Aortic smooth muscle cell (primary cell): ENCODE measurements around the gene INPP5F. TPM values are rescaled to one million over a fixed set of nuclear protein-coding genes. Genes with fewer than 3 reads are reported as not detected.

Source experiments
- total RNA-seq: library from RNA; depleted of rRNA; stranded (reverse); fragments of >200 nt; gene quantifications from 2 replicates; pipeline ENCODE4 v1.2.3, GENCODE V29; 2014

The INPP5F gene
- 16.0 and 17.7 TPM in 2 replicates for total RNA-seq

DNA sequence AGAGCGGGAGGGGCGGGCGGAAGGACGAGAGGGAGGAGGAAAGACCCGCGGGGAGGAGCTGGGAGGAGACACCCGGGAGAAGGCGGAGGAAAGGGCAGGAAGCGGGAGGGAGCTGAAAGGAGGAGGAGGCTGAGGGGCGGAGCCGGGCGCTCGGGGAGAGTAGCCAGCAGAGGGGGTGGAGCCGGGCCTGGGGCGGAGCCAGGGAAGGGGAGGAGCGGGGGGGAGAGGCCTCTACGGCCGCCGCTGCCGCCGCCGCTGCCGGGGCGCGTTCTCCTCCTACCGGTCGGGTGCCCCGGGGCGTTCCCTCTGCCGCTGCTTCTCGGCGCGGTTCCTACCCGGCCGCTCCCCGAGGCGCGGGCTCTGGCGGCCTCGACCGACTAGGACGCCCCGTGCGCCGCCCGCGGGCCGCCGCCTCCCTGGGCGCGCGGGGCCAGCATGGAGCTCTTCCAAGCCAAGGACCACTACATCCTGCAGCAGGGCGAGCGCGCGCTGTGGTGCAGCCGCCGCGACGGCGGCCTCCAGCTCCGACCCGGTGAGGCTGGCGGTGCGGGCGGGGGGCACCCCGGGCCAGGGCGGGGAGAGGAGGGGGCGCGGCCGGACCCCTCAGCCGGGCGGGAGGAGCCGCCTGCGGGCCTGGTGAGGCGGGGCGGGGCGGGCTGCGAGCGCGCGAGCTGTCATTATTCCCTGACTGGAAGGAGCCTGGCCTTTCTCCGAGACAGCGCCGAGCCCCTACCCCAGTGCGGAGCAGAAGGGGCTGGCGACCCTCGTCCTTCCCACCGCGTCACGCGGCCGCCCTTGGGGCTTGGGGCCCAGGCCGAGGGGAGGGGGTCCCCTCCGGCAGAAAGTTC, at the start of gene INPP5F:
INPP5F (plus strand) TSS at position 223 of the 848 bp plus-strand sequence; CDS start at position 436, 213 bp downstream.

GRCh38 chr10:119872610-119872859, 146.7 kb downstream of the INPP5F start, which contains the start of gene MCMBP:
Gene MCMBP (minus strand): TSS chr10:119872843. CDS start chr10:119872584, 259 bp downstream.

Other genes with a start within 250 kb of the INPP5F start
- 34.9 and 46.2 TPM in 2 replicates for gene RGS10, start 183.3 kb upstream of the INPP5F start, total RNA-seq
- 16.9 and 35.8 TPM in 2 replicates for gene TIAL1, start 129.1 kb upstream of the INPP5F start, total RNA-seq
- gene BAG3, start 74.7 kb upstream of the INPP5F start, total RNA-seq: 10.7 and 14.1 TPM in 2 replicates
- 41.0 and 51.7 TPM in 2 replicates for gene MCMBP, start 146.8 kb downstream of the INPP5F start, total RNA-seq
- gene SEC23IP, start 166.7 kb downstream of the INPP5F start, total RNA-seq: 27.7 and 43.8 TPM in 2 replicates